ENCODE data around the gene FRK.

GRCh38 chr6:116099036-116099435, 38.3 kb upstream of the FRK start:
- no peak for TF ChIP-seq EZH2 (IDR thresholded peaks at IDR 0.05; ENCODE audit: insufficient read depth, low read length)
- no peak for TF ChIP-seq CTCF (IDR thresholded peaks at IDR 0.05; ENCODE audit: insufficient read depth, low read depth, low read length)
